Heart right ventricle (tissue), 16 donors: ENCODE results near the gene SDCBP2. TPM values are rescaled to one million over a fixed set of nuclear protein-coding genes. Genes with fewer than 3 reads are reported as not detected.

Experiments used
- ATAC-seq, 8 donors: fragments of 200-7000 bp; cut with Tn5 transposase; one replicate each; pipeline ENCODE4 v1.9.1; 2020; ENCODE audit warnings: mild to moderate bottlenecking in 8 of 8, moderate library complexity in 8 of 8, moderate number of reproducible peaks in 1 of 8
- DNase-seq, 2 donors: peaks; one replicate each; pipeline ENCODE4 v3.0.0-alpha.2; 2020
- H3K27ac ChIP-seq, 10 donors: fragments of 200-600 bp; sonication (generic) in 2 of 10; one replicate each; pipeline versions ENCODE4 v1.5.0 to v1.8.0; 2020 to 2022; ENCODE audit warnings: mild to moderate bottlenecking in 3 of 10
- H3K27me3 ChIP-seq, 7 donors: fragments of 200-600 bp; one replicate each; pipeline ENCODE4 v1.8.0; 2021 to 2022; ENCODE audit warnings: mild to moderate bottlenecking in 2 of 7
- H3K36me3 ChIP-seq, 9 donors: fragments of 200-600 bp; sonication (generic) in 1 of 9; one replicate each; pipeline versions ENCODE4 v1.5.0 to v1.8.0; 2020 to 2022; ENCODE audit warnings: mild to moderate bottlenecking in 2 of 9
- H3K4me1 ChIP-seq, 9 donors: fragments of 200-600 bp; sonication (generic) in 1 of 9; one replicate each; pipeline versions ENCODE4 v1.5.0 to v1.8.0; 2020 to 2022; ENCODE audit warnings: mild to moderate bottlenecking in 4 of 9
- H3K4me3 ChIP-seq, 10 donors: fragments of 200-600 bp; sonication (generic) in 2 of 10; one replicate each; pipeline versions ENCODE4 v1.5.0 to v1.8.0; 2020 to 2022; ENCODE audit warnings: mild to moderate bottlenecking in 7 of 10, moderate library complexity in 2 of 10
- H3K9me3 ChIP-seq, 11 donors: fragments of 200-600 bp in 10 of 11; sonication (generic) in 2 of 11; one replicate each; pipeline versions ENCODE4 v1.5.0 to v1.8.0; 2013 to 2022; ENCODE audit warnings: mild to moderate bottlenecking in 2 of 11, control low read depth in 1 of 11, moderate library complexity in 1 of 11
- CTCF ChIP-seq, 9 donors: fragments of 200-600 bp; sonication (generic) in 2 of 9; IDR thresholded peaks; one replicate each; pipeline versions ENCODE4 v1.5.0 to v1.8.0; 2021 to 2022; ENCODE audit warnings: antibody characterized with exemption in 9 of 9, mild to moderate bottlenecking in 5 of 9, moderate library complexity in 1 of 9
- WGBS, 2 donors: extraction: QIAGEN DNeasy Blood & Tissue Kit; methylation state at CpG; one replicate each; pipeline ENCODE4 v1.1.7; 2013; ENCODE audit warnings: inconsistent platforms in 1 of 2; 5-methylcytosine and 5-hydroxymethylcytosine counted together
- intact Hi-C, 10 donors: fragments of 100-400 bp; cut with DNase I; formaldehyde crosslinking; loops; one replicate each; pipeline versions ENCODE4 v1.11.1 to v1.14.2; 2022
- polyA plus RNA-seq, 2 donors: library from polyadenylated mRNA; stranded (reverse); fragments of 200-250 nt; gene quantifications; one replicate each; pipeline ENCODE4 v1.2.3, GENCODE V29; 2013
- total RNA-seq, 10 donors: library from RNA; stranded (reverse); fragmentation: NEBNext Ultra II Directional in 3 of 10; extraction: Animal tissue kit (Norgen Biotek cat#: 25700) in 3 of 10; gene quantifications; one replicate each; pipeline versions ENCODE4 v1.2.1 to v1.2.4, GENCODE V29; 2021 to 2023
- donor health status: Arrhythmogenic right ventricular cardiomyopathy.
- donor health status: ischemic (EF 13 %, LVEDD 7.1; RV severe dilation, severe dysfunction).
- donor health status: healthy with polysubstance abuse.
- donor health status: DM: no; HTN: yes; CAD: no.
- donor health status: DM: no; HTN: no; CAD: no.
- donor health status: ischemic (EF 25% LVEDD 6.9; RV normal size, moderate dysfunction).
- donor health status: ischemic (EF 25% LVEDD 5.7; RV mildly dilated, moderate dysfunction).
- donor health status: healthy.
- donor health status: DM: yes; HTN: yes; CAD: no.
- donor health status: Ischemic cardiomyopathy.
- donor health status: ischemic (EF 35%, LVEDD 5.7; RV mildly dilated, moderate dysfunction).
- donor health status: nonischemic (EF 11% LVEDD 7.7; RV severe dilation, severe dysfunction).
- donor health status: DM: yes; HTN: yes; CAD: no.
- donor health status: PGD.
- donor health status: ischemic (EF 29% LVEDD 5.4; RV normal size, mild dysfunction).
- donor health status: nonischemic (EF 23%, LVEDD 6.1; RV moderate dilation, normal function).

Gene SDCBP2
- total and polyA plus RNA-seq, 12 donors = 0.62 to 4.3 (median 2.0) TPM

GRCh38 chr20:1374246-1374645, 45.3 kb upstream of the SDCBP2 start:
- ATAC-seq (peak in 7 of 8 donors; percentile 22 to 65 (median 59)), DNase-seq (peak in 1 of 2 donors; percentile 51)
- intact Hi-C loops = loop anchor here in 4 of 10 donors (2.0 to 5.0 kb wide), 3 partner anchors 37 to 47 kb away; partner anchors contain the start of gene SDCBP2 (in 2 of the 4)
- Histone ChIP-seq H3K27ac (peak overlapping the region; percentile 37 to 80 (median 68)), H3K27me3 (no peaks in the 10 kb centered on the region), H3K36me3 (peaks cover 0 to 63% (median 19%) of the 10 kb centered on the region in 9 donors), H3K9me3 (no peaks in the 10 kb centered on the region), H3K4me3 (no peak overlapping the region), H3K4me1 (peaks cover 29 to 96% (median 94%) of the 10 kb centered on the region in 9 donors)
- peak in 6 of 9 donors; percentile 8 to 37 (median 18) for TF ChIP-seq CTCF (IDR thresholded peaks at IDR 0.05)
- WGBS, 2 donors = 23 to 40% methylated on average over 2 of the region's 2 CpGs

- Histone ChIP-seq H3K9me3 (no peaks in the 10 kb centered on the region), H3K27me3 (no peaks in the 10 kb centered on the region), H3K4me1 (peaks cover 29 to 94% (median 88%) of the 10 kb centered on the region in 9 donors), H3K36me3 (peaks cover 0 to 69% (median 19%) of the 10 kb centered on the region in 9 donors), H3K27ac (peak overlapping the region in 9 of 10 donors; percentile 33 to 80 (median 71)), H3K4me3 (no peak overlapping the region)
- TF ChIP-seq CTCF (IDR thresholded peaks at IDR 0.05) = no peak
- WGBS, 2 donors = 17 to 23% methylated on average over 4 of the region's 4 CpGs
- ATAC-seq (no peak), DNase-seq (peak in 1 of 2 donors; percentile 4)
- intact Hi-C loops = loop anchor here in 4 of 10 donors (2.0 to 5.0 kb wide), 3 partner anchors 36 to 47 kb away; partner anchors contain the start of gene SDCBP2 (in 2 of the 4)
Observed at GRCh38 chr20:1373614-1374013, 44.7 kb upstream of the SDCBP2 start.

- H3K27ac ChIP-seq = peak overlapping the region in 9 of 10 donors; percentile 33 to 80 (median 71)
- intact Hi-C loops = loop anchor here in 3 of 10 donors (5.0 kb wide), 2 partner anchors 36 to 46 kb away; partner anchors contain the start of gene SDCBP2 (in 2 of the 3)
- no peaks in the 10 kb centered on the region for H3K27me3 ChIP-seq
- no peak for ATAC-seq
- 80 to 85% methylated on average over 3 of the region's 3 CpGs for WGBS, 2 donors
- no peaks in the 10 kb centered on the region for H3K9me3 ChIP-seq
- peaks cover 0 to 75% (median 19%) of the 10 kb centered on the region in 9 donors for H3K36me3 ChIP-seq
- no peak for TF ChIP-seq CTCF (IDR thresholded peaks at IDR 0.05)
- H3K4me3 ChIP-seq = no peak overlapping the region
- DNase-seq = peak in 1 of 2 donors; percentile 2
- peaks cover 29 to 92% (median 82%) of the 10 kb centered on the region in 9 donors for H3K4me1 ChIP-seq
Observed at GRCh38 chr20:1373036-1373435, 44.1 kb upstream of the SDCBP2 start.

GRCh38 chr20:1371830-1372539, 43.0 kb upstream of the SDCBP2 start:
- Histone ChIP-seq H3K9me3 (no peaks in the 10 kb centered on the region), H3K27ac (peak overlapping the region in 6 of 10 donors; percentile 53 to 80 (median 74)), H3K27me3 (no peaks in the 10 kb centered on the region), H3K4me3 (no peak overlapping the region), H3K36me3 (peaks cover 0 to 85% (median 24%) of the 10 kb centered on the region in 9 donors), H3K4me1 (peaks cover 29 to 82% (median 71%) of the 10 kb centered on the region in 9 donors)
- intact Hi-C loops = loop anchor here in 3 of 10 donors (5.0 kb wide), 2 partner anchors 35 to 45 kb away; partner anchors contain the start of gene SDCBP2 (in 2 of the 3)
- DNase-seq = no peak
- 88 to 91% methylated on average over 3 to 5 of the region's 5 CpGs for WGBS, 2 donors
- ATAC-seq = no peak
- TF ChIP-seq CTCF (IDR thresholded peaks at IDR 0.05) = no peak
